PC-3 (cell line): ENCODE measurements around the gene CSAD. TPM values are rescaled to one million over a fixed set of nuclear protein-coding genes. Genes with fewer than 3 reads are reported as not detected.

Source experiments
- ATAC-seq: fragments of 200-7000 bp; cut with Tn5 transposase; 2 replicates; pipeline ENCODE4 v1.9.1; 2020; ENCODE audit warnings: mild to moderate bottlenecking, moderate library complexity
- BruUV-seq: library from RNA; stranded (reverse); fragments of 400-500 nt; replicated peaks from 2 replicates; lab custom pipeline; 2021; lab: Mats Ljungman, UMichigan
- CTCF ChIA-PET: fragments of 300-600 bp; sonication (Branson Sonifier 250); formaldehyde crosslinking; loops from one replicate; lab custom pipeline; 2022; ENCODE audit warnings: antibody characterized with exemption; lab: Charles Lee
- POLR2A ChIA-PET: fragments of 300-600 bp; sonication (Branson Sonifier 250); formaldehyde crosslinking; loops from one replicate; lab custom pipeline; 2022; ENCODE audit warnings: antibody characterized with exemption; ENCODE audit not compliant: unreplicated experiment; lab: Charles Lee
- DNase-seq: peaks from one replicate; pipeline ENCODE4 v3.0.0-alpha.2; 2015
- H2AFZ ChIP-seq: fragments of 300-600 bp; sonication (generic); 2 replicates; pipeline ENCODE4 v1.6.0; 2016; ENCODE audit warnings: antibody characterized with exemption, low read length
- H3F3A ChIP-seq: fragments of 300-600 bp; sonication (generic); one replicate; pipeline ENCODE4 v1.6.0; 2017; ENCODE audit warnings: antibody characterized with exemption, low read length, control low read depth, mild to moderate bottlenecking; ENCODE audit not compliant: unreplicated experiment
- H3K27ac ChIP-seq: fragments of 300-600 bp; sonication (generic); 2 replicates; pipeline ENCODE4 v1.5.1; 2016; ENCODE audit warnings: mild to moderate bottlenecking, low read length
- H3K27me3 ChIP-seq: fragments of 300-600 bp; sonication (generic); 2 replicates; pipeline ENCODE4 v1.6.1; 2016; ENCODE audit warnings: low read length, mixed read lengths
- H3K36me3 ChIP-seq: fragments of 300-600 bp; sonication (generic); 2 replicates; pipeline ENCODE4 v1.6.1; 2016; ENCODE audit warnings: low read depth, mixed run types, low read length, mixed read lengths
- H3K4me1 ChIP-seq: fragments of 300-600 bp; sonication (generic); 2 replicates; pipeline ENCODE4 v1.5.1; 2016; ENCODE audit warnings: low read length; ENCODE audit not compliant: insufficient read depth
- H3K4me2 ChIP-seq: fragments of 300-600 bp; sonication (generic); 2 replicates; pipeline ENCODE4 v1.6.0; 2016; ENCODE audit warnings: low read length
- H3K4me3 ChIP-seq: fragments of 300-600 bp; sonication (generic); 2 replicates; pipeline ENCODE4 v1.5.1; 2016; ENCODE audit warnings: mild to moderate bottlenecking, low read length, mixed read lengths
- H3K79me2 ChIP-seq: fragments of 300-600 bp; sonication (generic); 2 replicates; pipeline ENCODE4 v1.6.1; 2017; ENCODE audit warnings: low read length, mixed read lengths
- H3K9ac ChIP-seq: fragments of 300-600 bp; sonication (generic); 2 replicates; pipeline ENCODE4 v1.6.0; 2016; ENCODE audit warnings: mild to moderate bottlenecking, low read length
- H3K9me2 ChIP-seq: fragments of 300-600 bp; sonication (generic); replicated peaks from 2 replicates; pipeline ENCODE4 v1.6.1; 2016; ENCODE audit warnings: mixed run types, low read length, mixed read lengths
- H3K9me3 ChIP-seq: fragments of 300-600 bp; sonication (generic); 2 replicates; pipeline ENCODE4 v1.6.1; 2016; ENCODE audit warnings: low read length, mixed read lengths
- H4K20me1 ChIP-seq: fragments of 300-600 bp; sonication (generic); 2 replicates; pipeline ENCODE4 v1.6.1; 2016; ENCODE audit warnings: low read length, mixed read lengths
- CTCF ChIP-seq: fragments of 300-600 bp; sonication (generic); conservative IDR thresholded peaks from 2 replicates; pipeline ENCODE4 v1.5.1; 2017; ENCODE audit warnings: antibody characterized with exemption, low read depth, mild to moderate bottlenecking, low read length
- EZH2 ChIP-seq: fragments of 300-600 bp; sonication (generic); IDR thresholded peaks from one replicate; pipeline ENCODE4 v1.6.1; 2017; ENCODE audit warnings: antibody characterized with exemption, mild to moderate bottlenecking, low read length; ENCODE audit not compliant: unreplicated experiment
- EZH2phosphoT487 ChIP-seq: fragments of 300-600 bp; sonication (generic); IDR thresholded peaks from 2 replicates; pipeline ENCODE4 v1.6.1; 2018; ENCODE audit warnings: mild to moderate bottlenecking, antibody characterized with exemption, low read length, borderline replicate concordance
- intact Hi-C: fragments of 100-400 bp; cut with micrococcal nuclease; formaldehyde crosslinking; loops from 2 replicates; pipeline ENCODE4 v1.9.0; 2023
- total RNA-seq: library from RNA; depleted of rRNA; stranded (reverse); fragments of >200 nt; gene quantifications from 2 replicates; pipeline ENCODE4 v1.2.3, GENCODE V29; 2014

CSAD gene
- total RNA-seq, 1 experiment from 2014 or later = 21.5 TPM

- intact Hi-C loops = no loop called here
- ChIA-PET CTCF (no interaction called here), POLR2A (no interaction called here)
- BruUV-seq = no TSS peak
- Histone ChIP-seq H3K79me2 (peaks cover 33% of the 10 kb centered on the region), H3K4me2 (peak overlapping the region; percentile 52), H3K9ac (no peak overlapping the region), H3K9me3 (no peaks in the 10 kb centered on the region), H3K9me2 (no peaks in the 10 kb centered on the region), H3F3A (no peaks in the 10 kb centered on the region), H4K20me1 (no peaks in the 10 kb centered on the region), H3K27me3 (no peaks in the 10 kb centered on the region), H3K4me1 (peaks cover 42% of the 10 kb centered on the region), H3K27ac (peak overlapping the region; percentile 21), H3K36me3 (no peaks in the 10 kb centered on the region; the same call in 1 of the 2 replicates), H3K4me3 (no peak overlapping the region), H2AFZ (no peak overlapping the region)
- DNase-seq (no peak), ATAC-seq (no peak)
- TF ChIP-seq CTCF = no peak
- no peak for TF ChIP-seq EZH2phosphoT487
- TF ChIP-seq EZH2 = no peak
These were observed 44.3 kb upstream of the CSAD start for GRCh38 chr12:53224897-53225634.

DNA sequence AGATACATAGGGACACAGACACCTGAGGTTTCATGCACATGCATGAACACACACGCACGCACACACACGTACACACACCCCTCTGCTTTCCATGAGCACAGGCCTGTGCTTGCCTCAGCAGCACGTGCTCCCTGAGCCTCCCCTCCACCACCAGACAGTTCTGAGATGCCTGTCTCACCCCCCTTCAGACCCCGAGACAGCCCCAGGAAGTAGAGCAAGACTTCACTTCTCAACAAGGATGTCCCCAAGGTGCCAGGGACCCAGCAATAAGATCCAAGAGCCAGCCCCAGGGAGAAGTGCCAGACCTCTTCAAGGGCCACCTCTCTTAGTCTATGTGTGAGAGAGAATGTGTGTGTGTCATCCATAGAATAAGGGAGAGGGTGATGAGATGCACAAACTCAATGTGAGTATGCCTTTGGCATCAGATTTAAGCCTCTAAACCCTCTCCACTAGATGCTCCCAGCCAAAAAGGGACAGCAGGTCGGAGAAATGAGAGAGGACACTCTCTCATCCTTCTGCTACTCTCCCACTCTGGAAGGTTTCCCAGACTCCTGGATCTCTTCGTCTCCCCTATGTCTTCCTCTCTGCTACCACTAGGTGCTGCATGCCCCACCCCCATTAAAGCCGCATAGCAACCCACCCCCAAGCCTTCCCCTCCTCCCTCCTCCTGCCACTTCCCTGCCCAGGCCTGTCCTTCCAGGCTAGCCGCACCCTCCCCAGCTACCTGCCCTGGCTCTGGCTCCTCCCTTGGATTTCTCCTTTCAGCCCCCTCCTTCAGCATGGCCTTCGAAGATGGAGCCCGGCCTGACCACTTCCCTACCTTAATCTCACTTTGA, 43.6 kb upstream of the CSAD start:
- Histone ChIP-seq H3K79me2 (peaks cover 33% of the 10 kb centered on the region), H3K9ac (no peak overlapping the region), H3K4me2 (peak overlapping the region; percentile 52), H4K20me1 (no peaks in the 10 kb centered on the region), H3K4me1 (peaks cover 34% of the 10 kb centered on the region), H3K27me3 (no peaks in the 10 kb centered on the region), H3K4me3 (no peak overlapping the region), H2AFZ (no peak overlapping the region), H3K36me3 (no peaks in the 10 kb centered on the region; the same call in 1 of the 2 replicates), H3K27ac (peak overlapping the region; percentile 21), H3K9me2 (no peaks in the 10 kb centered on the region), H3K9me3 (no peaks in the 10 kb centered on the region), H3F3A (no peaks in the 10 kb centered on the region)
- POLR2A ChIA-PET = no interaction called here
- intact Hi-C loops = no loop called here
- CTCF ChIA-PET = no interaction called here
- BruUV-seq = no TSS peak
- ATAC-seq (no peak), DNase-seq (peak; percentile 61)
- TF ChIP-seq EZH2phosphoT487 = no peak
- TF ChIP-seq CTCF = peak; percentile 39; the same call in 1 of the 2 replicates
- no peak for TF ChIP-seq EZH2
